BJ (cell line): ENCODE measurements around the gene POLD1. TPM values are rescaled to one million over a fixed set of nuclear protein-coding genes. Genes with fewer than 3 reads are reported as not detected.

Experiments used
- CTCF ChIA-PET: fragments of 350-600 bp; formaldehyde crosslinking; extraction: SDS; loops from one replicate; lab custom pipeline; 2021; ENCODE audit warnings: antibody characterized with exemption, inconsistent platforms; lab: Yijun Ruan, JAX
- POLR2A ChIA-PET: fragments of 300-600 bp; sonication (Branson Sonifier 250); formaldehyde crosslinking; extraction: SDS; loops from one replicate; lab custom pipeline; 2021; ENCODE audit warnings: antibody characterized with exemption; lab: Charles Lee
- DNase-seq: peaks from one replicate; pipeline ENCODE4 v3.0.0-alpha.2; 2011; ENCODE audit warnings: low read depth
- H3K27me3 ChIP-seq: 2 replicates; pipeline ENCODE4 v1.6.0; 2011; ENCODE audit warnings: low read length; ENCODE audit not compliant: control insufficient read depth, insufficient read depth
- H3K36me3 ChIP-seq: 2 replicates; pipeline ENCODE4 v1.5.1; 2011; ENCODE audit warnings: low read length; ENCODE audit not compliant: control insufficient read depth, insufficient read depth
- H3K4me3 ChIP-seq: 2 replicates; pipeline ENCODE4 v1.5.1; 2011; ENCODE audit warnings: low read depth, mild to moderate bottlenecking, control low read depth, low read length
- CTCF ChIP-seq: IDR thresholded peaks from 2 replicates; pipeline ENCODE4 v1.5.1; 2011; ENCODE audit warnings: low read depth, mild to moderate bottlenecking, control low read depth, inconsistent platforms, low read length, moderate library complexity; ENCODE audit not compliant: insufficient read depth
- polyA plus RNA-seq: library from polyadenylated mRNA; depleted of rRNA; stranded (reverse); fragments of >200 nt; gene quantifications from 2 replicates; pipeline ENCODE4 v1.2.3, GENCODE V29; 2011

POLD1 gene
- polyA plus RNA-seq, 1 experiment = 10.8 TPM

- H3K36me3 ChIP-seq = no peaks in the 10 kb centered on the region
- no peak for DNase-seq
- CTCF ChIA-PET = interaction anchor here (0.9 kb wide), 1 partner anchor 94 kb away, joined by 4 read pairs; no protein-coding TSS in a partner anchor
- no peaks in the 10 kb centered on the region; the same call in none of the 2 replicates for H3K27me3 ChIP-seq
- TF ChIP-seq CTCF = no peak
- POLR2A ChIA-PET = no interaction called here
- H3K4me3 ChIP-seq = no peak overlapping the region
These were observed 67.0 kb downstream of the POLD1 start for GRCh38 chr19:50451223-50451534.

- POLR2A ChIA-PET = no interaction called here
- Histone ChIP-seq H3K4me3 (no peak overlapping the region), H3K27me3 (peaks cover 2% of the 10 kb centered on the region), H3K36me3 (no peaks in the 10 kb centered on the region)
- TF ChIP-seq CTCF = no peak
- CTCF ChIA-PET = no interaction called here
- no peak for DNase-seq
These were observed 69.1 kb downstream of the POLD1 start for GRCh38 chr19:50453243-50453642.

GRCh38 chr19:50455992-50456391 is 71.8 kb downstream of the POLD1 start:
- no peak for TF ChIP-seq CTCF
- H3K4me3 ChIP-seq = no peak overlapping the region
- H3K27me3 ChIP-seq = peaks cover 2% of the 10 kb centered on the region
- POLR2A ChIA-PET = no interaction called here
- H3K36me3 ChIP-seq = no peaks in the 10 kb centered on the region
- no peak for DNase-seq
- CTCF ChIA-PET = no interaction called here

GRCh38 chr19:50457300-50457699 is 73.2 kb downstream of the POLD1 start:
- Histone ChIP-seq H3K4me3 (no peak overlapping the region), H3K36me3 (no peaks in the 10 kb centered on the region), H3K27me3 (peaks cover 2% of the 10 kb centered on the region)
- DNase-seq = no peak
- TF ChIP-seq CTCF = no peak
- CTCF ChIA-PET = interaction anchor here (0.9 to 1.2 kb wide), 2 partner anchors 24 to 100 kb away, joined by 3 read pairs; partner anchors contain the start of gene MYBPC2
- POLR2A ChIA-PET = no interaction called here

GRCh38 chr19:50458396-50459066 is 74.4 kb downstream of the POLD1 start:
- no peak for TF ChIP-seq CTCF
- H3K36me3 ChIP-seq = no peaks in the 10 kb centered on the region
- ChIA-PET CTCF (interaction anchor here (0.6 to 1.4 kb wide), 4 partner anchors 71 to 101 kb away, joined by 3 to 6 read pairs (median 3); no protein-coding TSS in a partner anchor), POLR2A (no interaction called here)
- DNase-seq = no peak
- peaks cover 2% of the 10 kb centered on the region for H3K27me3 ChIP-seq
- H3K4me3 ChIP-seq = no peak overlapping the region
